GM19043 (cell line): ENCODE measurements around the gene PITX3.
"Not testable (repeated sequence)": the region's sequence is repeated elsewhere in the genome, so short reads cannot be mapped to it uniquely, and the experiment has no call there.

Experiments used
- ATAC-seq: cut with Tn5 transposase; IDR thresholded peaks from one replicate; pipeline ENCODE4 v1.9.1; 2021; ENCODE audit warnings: low read depth; ENCODE audit not compliant: unreplicated experiment

PITX3 gene

GRCh38 chr10:102229810-102230263, 11.5 kb downstream of the PITX3 start:
- no peak for ATAC-seq

DNA sequence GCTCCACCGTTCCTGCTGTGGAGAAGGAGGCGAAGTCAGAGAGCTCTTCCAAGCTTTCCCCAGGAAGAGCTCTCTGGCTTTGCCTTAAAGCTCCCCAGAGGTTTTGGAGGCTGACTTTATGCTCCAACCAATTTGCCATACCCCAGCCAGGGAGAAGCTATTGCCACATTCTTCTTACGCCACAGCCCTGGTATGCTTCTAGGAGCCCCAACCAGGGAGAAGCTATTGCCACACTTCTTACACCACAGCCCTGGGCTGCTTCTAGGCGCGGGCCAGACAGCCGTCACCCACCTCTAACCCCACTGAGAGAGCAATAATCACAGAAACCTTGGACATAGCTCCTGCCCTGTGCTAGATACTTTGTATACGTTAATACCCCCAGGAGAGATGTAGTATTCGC, 14.3 kb downstream of the PITX3 start:
- ATAC-seq = no peak

GRCh38 chr10:102226542-102226870, 14.8 kb downstream of the PITX3 start:
- no peak for ATAC-seq

DNA sequence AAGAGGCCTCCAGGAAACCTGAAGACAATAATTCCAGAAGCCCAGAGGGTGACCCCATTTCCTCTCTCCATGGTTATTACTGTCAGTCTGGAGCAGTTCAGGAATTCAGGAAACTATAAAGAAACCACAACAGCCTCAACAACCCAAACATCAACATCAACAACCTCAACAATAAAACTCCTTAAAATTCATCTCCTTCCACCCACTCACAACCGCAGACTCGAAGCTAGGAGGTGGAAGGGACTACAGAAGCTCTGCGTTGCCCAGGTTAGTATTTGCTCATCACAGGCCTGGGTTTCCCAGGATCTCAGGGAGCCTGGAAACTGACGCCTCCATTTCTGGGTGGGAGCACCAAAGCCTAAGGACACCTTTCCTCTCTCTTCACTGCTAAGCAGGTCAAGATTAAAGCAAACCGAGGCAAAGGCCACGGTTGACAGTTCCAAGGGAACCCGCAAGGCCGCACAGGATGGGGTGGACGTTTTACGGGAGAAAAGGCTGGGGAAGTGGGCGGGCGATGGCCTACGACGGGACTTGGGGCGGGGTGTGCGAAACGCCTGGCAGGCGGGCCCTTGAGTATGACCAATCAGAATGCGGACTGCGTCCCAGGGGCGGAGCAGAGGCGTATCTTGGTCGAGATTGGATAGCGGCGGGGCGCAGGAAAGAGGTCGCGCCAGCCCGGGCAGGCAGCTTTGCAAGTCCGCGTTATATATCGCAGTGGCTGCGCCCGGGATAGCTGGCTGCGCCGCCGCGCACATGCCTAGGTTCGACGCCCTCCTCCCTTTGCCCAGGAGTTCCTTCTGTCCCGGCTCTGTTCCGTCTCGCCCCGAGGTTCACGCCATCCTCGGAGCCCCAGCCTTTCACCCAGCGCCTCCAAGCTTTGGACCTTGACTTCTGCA, 15.4 kb downstream of the PITX3 start, which contains the start of gene ELOVL3:
TSS of gene ELOVL3 (plus strand) at position 654 of the 896 bp plus-strand sequence. CDS start 250 bp downstream, outside the sequence.
- ATAC-seq = peak; percentile 94

- ATAC-seq = no peak
These were observed 18.5 kb downstream of the PITX3 start for GRCh38 chr10:102222797-102223196.

- ATAC-seq = no peak
These were observed 20.7 kb downstream of the PITX3 start for GRCh38 chr10:102220612-102221011.

- no peak for ATAC-seq
These were observed 21.9 kb downstream of the PITX3 start for GRCh38 chr10:102219370-102219769.

DNA sequence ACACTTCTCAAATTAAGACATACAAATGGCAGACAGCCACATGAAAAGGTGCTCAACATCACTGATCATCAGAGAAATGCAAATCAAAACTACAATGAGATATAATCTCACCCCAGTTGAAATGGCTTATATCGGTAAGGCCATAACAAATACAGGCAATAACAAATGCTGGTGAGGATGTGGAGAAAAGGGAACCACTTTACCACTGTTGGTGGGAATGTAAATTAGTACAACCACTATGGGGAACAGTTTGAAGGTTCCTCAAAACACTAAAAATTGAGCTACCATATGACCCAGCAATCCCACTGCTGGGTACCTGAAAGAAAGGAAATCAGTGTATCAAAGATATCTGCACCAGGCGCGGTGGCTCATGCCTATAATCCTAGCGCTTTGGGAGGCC, 27.7 kb downstream of the PITX3 start:
- not testable (repeated sequence) for ATAC-seq

DNA sequence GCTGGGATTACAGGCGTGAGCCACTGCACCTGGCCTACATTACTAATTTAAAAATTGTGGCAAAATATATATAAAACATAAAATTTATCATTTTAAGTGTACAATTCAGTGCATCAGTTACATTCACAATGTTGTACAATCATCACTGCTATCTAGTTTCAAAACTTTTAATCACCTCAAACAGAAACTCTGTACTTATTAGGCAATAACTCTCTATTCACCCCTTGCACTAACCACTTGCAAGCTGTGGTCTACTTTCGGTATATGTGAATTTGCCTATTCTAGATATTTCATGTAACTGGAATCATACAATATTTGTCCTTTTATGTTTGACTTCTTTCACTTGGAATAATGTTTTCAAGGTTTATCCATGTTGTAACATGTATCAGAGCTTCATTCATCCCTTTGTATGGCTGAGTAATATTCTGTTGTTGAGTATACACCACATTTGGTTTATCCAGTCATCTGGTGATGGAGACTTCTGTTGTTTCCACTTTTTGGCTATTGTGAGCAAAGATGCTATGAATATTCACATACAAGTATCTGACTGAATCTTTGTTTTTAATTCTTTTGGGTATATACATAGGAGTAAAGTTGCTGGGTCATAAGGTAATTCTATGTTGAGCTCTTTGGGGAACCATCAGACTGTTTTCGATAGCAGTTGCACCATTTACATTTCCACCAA, 29.6 kb downstream of the PITX3 start:
- no peak for ATAC-seq

GRCh38 chr10:102208311-102209035, 32.8 kb downstream of the PITX3 start:
- ATAC-seq = no peak

DNA sequence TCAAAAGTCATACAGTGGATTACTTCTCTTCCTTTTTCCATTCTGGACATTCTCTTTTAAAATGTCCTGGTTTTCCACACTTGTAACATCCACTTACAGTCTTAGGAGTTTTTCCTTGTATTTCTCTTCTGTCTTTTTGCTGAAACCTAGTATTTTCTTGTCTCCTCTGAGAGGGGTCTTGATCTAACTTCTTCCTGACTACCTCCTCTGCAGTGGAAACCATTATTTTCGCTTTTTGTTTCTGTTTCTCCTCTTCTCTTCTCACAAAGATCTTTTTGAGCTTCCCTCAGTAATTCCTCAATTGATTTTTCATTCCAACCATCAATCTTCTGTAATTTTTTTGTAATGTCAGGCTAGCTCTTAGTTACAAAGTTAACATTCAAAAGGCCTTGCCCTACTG, 38.9 kb downstream of the PITX3 start:
- no peak for ATAC-seq

DNA sequence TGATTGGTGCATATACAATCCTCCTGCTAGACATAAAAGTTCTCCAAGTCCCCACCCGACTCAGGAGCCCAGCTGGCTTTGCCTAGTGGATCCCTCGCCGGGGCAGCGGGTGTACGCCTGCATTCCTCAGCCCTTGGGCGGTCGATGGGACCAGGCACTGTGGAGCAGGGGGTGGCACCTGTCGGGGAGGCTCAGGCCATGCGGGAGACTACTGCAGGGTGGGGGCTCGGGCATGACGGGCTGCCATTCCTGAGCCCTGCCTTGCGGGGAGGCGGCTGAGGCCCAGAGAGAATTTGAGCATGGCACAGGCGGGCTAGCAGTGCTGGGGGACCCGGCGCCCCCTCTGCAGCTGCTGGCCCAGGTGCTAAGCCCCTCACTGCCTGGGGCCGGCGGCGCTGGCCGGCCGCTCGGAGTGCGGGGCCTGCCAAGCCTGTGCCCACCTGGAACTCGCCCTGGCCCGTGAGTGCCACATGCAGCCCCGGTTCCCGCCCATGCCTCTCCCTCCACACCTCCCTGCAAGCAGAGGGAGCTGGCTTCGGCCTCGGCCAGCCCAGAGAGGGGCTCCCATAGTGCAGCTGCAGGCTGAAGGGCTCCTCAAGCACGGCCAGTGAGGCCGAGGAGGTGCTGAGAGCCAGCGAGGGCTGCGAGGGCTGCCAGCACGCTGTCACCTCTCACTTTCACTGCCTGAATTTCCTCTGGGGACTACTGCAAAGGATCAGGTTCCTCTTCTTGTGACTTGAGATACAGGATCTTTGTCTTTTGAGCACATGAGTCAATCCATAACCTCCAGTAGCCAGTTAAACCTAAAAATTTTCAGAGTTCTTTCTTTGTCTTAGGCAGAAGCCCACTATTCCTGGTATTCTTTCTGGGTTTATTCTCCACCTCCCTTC, 40.3 kb downstream of the PITX3 start:
- ATAC-seq = no peak

- ATAC-seq = no peak
These were observed 43.3 kb downstream of the PITX3 start for GRCh38 chr10:102198027-102198426.

- no peak for ATAC-seq
These were observed 44.4 kb downstream of the PITX3 start for GRCh38 chr10:102196893-102197292.

GRCh38 chr10:102195296-102195870, 45.9 kb downstream of the PITX3 start:
- no peak for ATAC-seq

DNA sequence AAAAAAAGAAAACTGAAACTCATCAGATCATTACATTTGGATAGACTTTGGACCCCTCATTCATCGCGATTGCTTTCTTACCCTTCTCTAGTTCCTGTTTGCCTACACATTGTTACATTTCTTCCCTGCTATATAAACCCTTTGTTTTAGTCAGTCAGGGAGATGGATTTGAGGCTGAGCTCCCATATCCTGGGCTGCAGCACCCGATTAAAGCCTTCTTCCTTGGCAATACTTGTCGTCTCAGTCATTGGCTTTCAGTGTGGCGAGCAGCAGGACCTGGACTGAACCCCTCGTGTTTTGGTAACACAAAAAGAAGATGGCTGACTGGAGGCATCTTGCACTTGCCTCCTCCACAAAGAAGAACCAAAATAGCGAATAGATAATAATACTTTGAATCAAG, 49.4 kb downstream of the PITX3 start:
- no peak for ATAC-seq

DNA sequence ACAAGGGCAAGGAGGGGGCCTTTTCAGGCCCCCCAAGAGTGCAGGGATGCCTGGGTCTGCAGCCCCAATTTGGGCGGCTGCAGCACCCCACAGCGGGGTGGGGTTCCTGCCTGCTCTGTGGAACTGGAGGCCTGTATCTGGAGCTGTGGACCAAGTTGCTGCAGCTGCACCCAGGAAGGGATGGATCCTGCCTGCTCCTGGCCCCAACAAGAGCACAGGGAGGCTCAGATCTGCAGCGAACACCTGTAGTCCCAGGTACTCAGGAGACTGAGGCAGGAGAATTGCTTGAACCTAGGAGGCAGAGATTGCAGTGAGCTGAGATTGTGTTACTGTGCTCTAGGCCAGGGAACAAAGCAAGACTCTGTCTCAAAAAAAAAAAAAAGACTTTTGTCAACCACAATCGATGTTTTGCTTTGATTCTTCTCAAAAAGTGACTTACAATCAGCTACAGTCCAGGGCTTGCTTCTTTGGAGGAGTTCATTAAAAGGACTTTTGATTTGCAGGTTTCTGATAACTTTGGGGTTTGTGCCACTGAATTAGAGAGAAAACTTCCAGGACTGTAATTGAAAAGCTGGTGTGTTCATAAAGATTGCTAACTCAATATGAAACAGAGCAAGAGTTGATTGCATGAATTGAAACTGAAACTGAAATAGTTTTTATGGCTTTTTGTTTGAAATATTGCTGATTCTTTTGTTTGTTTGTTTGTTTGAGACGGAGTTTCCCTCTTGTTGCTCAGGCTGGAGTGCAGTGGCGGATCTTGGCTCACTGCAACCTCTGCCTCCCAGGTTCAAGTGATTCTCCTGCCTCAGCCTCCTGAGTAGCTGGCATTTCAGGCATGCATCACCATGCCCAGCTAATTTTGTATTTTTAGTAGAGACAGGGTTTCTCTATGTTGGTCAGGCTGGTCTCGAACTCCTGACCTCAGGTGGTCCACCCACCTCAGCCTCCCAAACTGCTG, 52.1 kb downstream of the PITX3 start:
- ATAC-seq = not testable (repeated sequence)

- ATAC-seq = no peak
These were observed 52.9 kb downstream of the PITX3 start for GRCh38 chr10:102188298-102188940.
